OCI-LY3 (cell line): ENCODE data around the gene FLG.

Experiments
- H2AFZ ChIP-seq: fragments of 200-600, 300-600 bp; shearing (Covaris generic); 2 replicates; pipeline ENCODE4 v1.6.0; 2014; ENCODE audit warnings: antibody characterized with exemption, low read depth, low read length
- H3K27ac ChIP-seq: fragments of 200-600, 300-600 bp; sonication (generic); 2 replicates; pipeline ENCODE4 v1.5.1; 2014; ENCODE audit warnings: mild to moderate bottlenecking, low read length, moderate library complexity, mixed read lengths
- H3K27me3 ChIP-seq: fragments of 200-600, 300-600 bp; sonication (generic); 2 replicates; pipeline ENCODE4 v1.6.1; 2014; ENCODE audit warnings: low read depth, low read length, mixed read lengths
- H3K36me3 ChIP-seq: fragments of 200-600, 300-600 bp; sonication (generic); replicated peaks from 2 replicates; pipeline ENCODE3; 2014; ENCODE audit warnings: low read depth, low read length, mixed read lengths
- H3K4me1 ChIP-seq: fragments of 300-600, 200-600 bp; sonication (generic); 2 replicates; pipeline ENCODE4 v1.6.1; 2014; ENCODE audit warnings: low read length, mixed read lengths
- H3K4me2 ChIP-seq: fragments of 200-600, 300-600 bp; sonication (generic); 2 replicates; pipeline ENCODE4 v1.6.1; 2014; ENCODE audit warnings: low read length, mixed read lengths
- H3K4me3 ChIP-seq: fragments of 300-600, 200-600 bp; sonication (generic); 2 replicates; pipeline ENCODE4 v1.5.1; 2014; ENCODE audit warnings: antibody characterized with exemption, mild to moderate bottlenecking, low read length, moderate library complexity
- H3K79me2 ChIP-seq: fragments of 300-600, 200-600 bp; shearing (Covaris generic); 2 replicates; pipeline ENCODE4 v1.6.1; 2014; ENCODE audit warnings: mild to moderate bottlenecking, low read length, mixed read lengths
- H3K9ac ChIP-seq: fragments of 300-600, 200-600 bp; shearing (Covaris generic); 2 replicates; pipeline ENCODE4 v1.6.0; 2014; ENCODE audit warnings: mild to moderate bottlenecking, low read length, moderate library complexity
- H3K9me3 ChIP-seq: fragments of 200-600, 300-600 bp; shearing (Covaris generic); 2 replicates; pipeline ENCODE4 v1.6.1; 2014; ENCODE audit warnings: low read length, mixed read lengths; ENCODE audit not compliant: insufficient read depth
- H4K20me1 ChIP-seq: fragments of 200-600, 300-600 bp; sonication (generic); 2 replicates; pipeline ENCODE4 v1.6.1; 2016; ENCODE audit warnings: low read length, mixed read lengths; ENCODE audit not compliant: insufficient read depth
- CTCF ChIP-seq: fragments of 200-600, 300-600 bp; sonication (generic); IDR thresholded peaks from 2 replicates; pipeline ENCODE4 v1.5.1; 2014; ENCODE audit warnings: antibody characterized with exemption, low read length, low read depth
- EZH2phosphoT487 ChIP-seq: fragments of 200-600 bp; shearing (Covaris generic); IDR thresholded peaks from 2 replicates; pipeline ENCODE4 v1.6.1; 2018; ENCODE audit warnings: antibody characterized with exemption, mixed run types, low read depth

The FLG gene

GRCh38 chr1:152325111-152325510, at the start of gene FLG:
Gene FLG (minus strand): TSS chr1:152325239. CDS start chr1:152315456, 9,783 bp downstream.
- no peak within 1 kb of the TSS for H3K4me2 ChIP-seq
- H3K27ac ChIP-seq, result no peak within 1 kb of the TSS
- H2AFZ ChIP-seq, result no peak within 1 kb of the TSS
- H3K9ac ChIP-seq, result no peak within 1 kb of the TSS
- H3K4me1 ChIP-seq, result no peaks in the 10 kb centered on the region
- H3K9me3 ChIP-seq, result no peaks in the 10 kb centered on the region
- no peaks in the 10 kb centered on the region for H3K79me2 ChIP-seq
- TF ChIP-seq CTCF (no peak), EZH2phosphoT487 (no peak)
- no peak within 1 kb of the TSS for H3K4me3 ChIP-seq
- no peaks in the 10 kb centered on the region for H3K36me3 ChIP-seq
- H4K20me1 ChIP-seq, result no peaks in the 10 kb centered on the region
- peaks cover 11% of the 10 kb centered on the region; the same call in 1 of the 2 replicates for H3K27me3 ChIP-seq

- Histone ChIP-seq H2AFZ (no peak overlapping the region), H3K4me3 (no peak overlapping the region), H3K9me3 (0 out of 2 replicates have a peak, but pooled peaks cover 2% of the 10 kb centered on the region), H3K36me3 (no peaks in the 10 kb centered on the region), H3K4me1 (no peaks in the 10 kb centered on the region), H4K20me1 (no peaks in the 10 kb centered on the region), H3K4me2 (no peak overlapping the region), H3K9ac (no peak overlapping the region), H3K79me2 (no peaks in the 10 kb centered on the region), H3K27ac (no peak overlapping the region), H3K27me3 (peaks cover 12% of the 10 kb centered on the region)
- TF ChIP-seq CTCF (no peak), EZH2phosphoT487 (no peak)
Observed at GRCh38 chr1:152374451-152374850, 49.4 kb upstream of the FLG start.

GRCh38 chr1:152372672-152373071, 47.6 kb upstream of the FLG start:
- Histone ChIP-seq H3K9me3 (0 out of 2 replicates have a peak, but pooled peaks cover 6% of the 10 kb centered on the region), H3K4me1 (no peaks in the 10 kb centered on the region), H3K4me3 (no peak overlapping the region), H3K27ac (no peak overlapping the region), H2AFZ (no peak overlapping the region), H3K4me2 (no peak overlapping the region), H4K20me1 (no peaks in the 10 kb centered on the region), H3K79me2 (no peaks in the 10 kb centered on the region), H3K36me3 (no peaks in the 10 kb centered on the region), H3K9ac (no peak overlapping the region), H3K27me3 (peaks cover 9% of the 10 kb centered on the region; the same call in 1 of the 2 replicates)
- TF ChIP-seq CTCF (no peak), EZH2phosphoT487 (no peak)

GRCh38 chr1:152367436-152367835, 42.4 kb upstream of the FLG start:
- peaks cover 10% of the 10 kb centered on the region; the same call in 1 of the 2 replicates for H3K27me3 ChIP-seq
- no peaks in the 10 kb centered on the region for H4K20me1 ChIP-seq
- H2AFZ ChIP-seq, result no peak overlapping the region
- no peaks in the 10 kb centered on the region for H3K79me2 ChIP-seq
- H3K9ac ChIP-seq, result no peak overlapping the region
- 0 out of 2 replicates have a peak, but pooled peaks cover 6% of the 10 kb centered on the region for H3K9me3 ChIP-seq
- TF ChIP-seq CTCF (no peak), EZH2phosphoT487 (no peak)
- no peak overlapping the region for H3K4me3 ChIP-seq
- no peak overlapping the region for H3K4me2 ChIP-seq
- H3K36me3 ChIP-seq, result no peaks in the 10 kb centered on the region
- H3K27ac ChIP-seq, result no peak overlapping the region
- no peaks in the 10 kb centered on the region for H3K4me1 ChIP-seq
